ENCODE results near the gene PRM2.

GRCh38 chr16:11272921-11273720 is 3.2 kb downstream of the PRM2 start, which contains the start of gene PRM3:
- TF ChIP-seq, protein P1, sequence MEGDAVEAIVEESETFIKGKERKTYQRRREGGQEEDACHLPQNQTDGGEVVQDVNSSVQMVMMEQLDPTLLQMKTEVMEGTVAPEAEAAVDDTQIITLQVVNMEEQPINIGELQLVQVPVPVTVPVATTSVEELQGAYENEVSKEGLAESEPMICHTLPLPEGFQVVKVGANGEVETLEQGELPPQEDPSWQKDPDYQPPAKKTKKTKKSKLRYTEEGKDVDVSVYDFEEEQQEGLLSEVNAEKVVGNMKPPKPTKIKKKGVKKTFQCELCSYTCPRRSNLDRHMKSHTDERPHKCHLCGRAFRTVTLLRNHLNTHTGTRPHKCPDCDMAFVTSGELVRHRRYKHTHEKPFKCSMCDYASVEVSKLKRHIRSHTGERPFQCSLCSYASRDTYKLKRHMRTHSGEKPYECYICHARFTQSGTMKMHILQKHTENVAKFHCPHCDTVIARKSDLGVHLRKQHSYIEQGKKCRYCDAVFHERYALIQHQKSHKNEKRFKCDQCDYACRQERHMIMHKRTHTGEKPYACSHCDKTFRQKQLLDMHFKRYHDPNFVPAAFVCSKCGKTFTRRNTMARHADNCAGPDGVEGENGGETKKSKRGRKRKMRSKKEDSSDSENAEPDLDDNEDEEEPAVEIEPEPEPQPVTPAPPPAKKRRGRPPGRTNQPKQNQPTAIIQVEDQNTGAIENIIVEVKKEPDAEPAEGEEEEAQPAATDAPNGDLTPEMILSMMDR (IDR thresholded peaks at IDR 0.05; ENCODE audit: control extremely low read depth in 1 of 3, insufficient read depth in 1 of 3, low read depth in 1 of 3, low read length in 3 of 3), result no peak
- TF ChIP-seq ASH2L (IDR thresholded peaks at IDR 0.05; ENCODE audit: low read length) (no peak), TCF12 (IDR thresholded peaks at IDR 0.05; ENCODE audit: low read depth, low read length) (no peak), MAFK (IDR thresholded peaks at IDR 0.05; ENCODE audit: low read depth, low read length) (no peak)

All from H1 (cell line).